HG03060 (cell line): Measurements from ENCODE around the gene PCK1.

Experiments
- ATAC-seq: cut with Tn5 transposase; IDR thresholded peaks from one replicate; pipeline ENCODE4 v1.9.1; 2021; ENCODE audit warnings: low read depth, moderate number of reproducible peaks; ENCODE audit not compliant: unreplicated experiment

Gene PCK1

DNA sequence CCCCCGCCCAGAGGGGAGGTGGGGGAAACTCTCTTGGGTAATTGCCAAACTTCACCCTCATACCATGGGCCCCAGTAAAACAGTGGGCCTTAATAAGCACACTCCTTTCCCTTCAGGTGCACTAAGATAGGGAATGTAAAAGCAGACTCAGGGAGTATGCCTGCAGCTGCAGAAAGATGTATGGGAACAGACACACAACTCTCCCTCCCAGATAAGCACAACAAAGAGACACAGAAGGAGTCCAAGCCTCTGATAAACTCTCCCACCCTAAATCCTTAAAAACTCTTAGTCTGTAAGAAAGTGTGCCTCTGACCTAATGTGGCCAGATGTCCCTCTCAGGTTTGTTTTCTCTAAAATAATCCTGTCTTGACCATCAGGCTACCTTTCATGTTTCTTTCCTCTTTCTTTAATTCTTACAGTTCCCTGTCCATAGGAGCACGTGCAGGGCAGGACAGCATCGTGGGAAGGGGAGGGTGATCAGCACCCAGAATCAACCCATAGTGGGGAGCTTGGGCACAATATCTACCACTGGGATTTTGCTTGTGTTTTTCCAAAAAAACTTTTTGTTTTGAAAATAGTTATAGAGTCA is 24.7 kb upstream of the PCK1 start:
- no peak for ATAC-seq

DNA sequence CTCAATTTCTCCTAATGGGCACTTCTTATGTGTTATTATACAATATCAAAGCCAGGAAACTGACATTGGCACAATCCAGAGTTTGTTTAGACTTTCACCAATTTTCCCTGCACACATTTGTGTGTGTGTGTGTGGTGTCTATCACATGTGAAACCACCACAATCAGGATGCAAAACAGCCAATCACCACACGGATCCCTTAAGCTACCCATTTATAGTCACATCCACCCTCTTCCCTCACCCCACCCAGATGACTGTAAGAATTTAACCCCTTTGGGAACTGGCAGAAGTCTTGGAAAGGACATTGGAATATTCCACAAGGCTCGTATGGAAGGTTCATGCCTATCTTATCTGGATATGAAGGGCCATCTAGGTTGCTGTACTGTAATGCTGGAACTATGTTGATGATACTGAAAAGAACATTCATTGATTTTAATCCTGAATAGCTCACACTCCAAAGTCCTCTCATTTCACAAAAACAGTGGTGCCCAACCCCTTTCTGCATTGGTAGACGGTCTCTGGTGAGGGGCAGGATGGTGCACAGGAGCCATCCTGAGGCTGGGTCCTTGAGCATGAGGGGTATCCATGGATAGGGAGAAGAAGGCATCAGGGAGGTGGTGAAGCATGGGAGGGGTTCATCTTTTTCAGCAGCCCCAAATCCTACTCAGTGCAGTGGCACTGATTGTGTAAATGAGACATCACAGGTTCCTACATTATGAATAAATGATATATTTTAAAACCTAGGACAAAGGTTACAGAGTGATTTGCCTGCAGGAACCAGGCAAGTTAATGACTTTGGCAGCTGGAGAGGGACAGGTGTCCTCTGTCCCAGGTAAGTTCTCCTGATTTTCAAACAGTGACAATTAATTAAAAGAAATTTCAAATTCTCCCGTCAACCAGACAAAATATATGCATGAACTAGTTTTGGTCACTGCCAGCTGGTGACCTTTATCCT is 23.9 kb upstream of the PCK1 start:
- no peak for ATAC-seq

DNA sequence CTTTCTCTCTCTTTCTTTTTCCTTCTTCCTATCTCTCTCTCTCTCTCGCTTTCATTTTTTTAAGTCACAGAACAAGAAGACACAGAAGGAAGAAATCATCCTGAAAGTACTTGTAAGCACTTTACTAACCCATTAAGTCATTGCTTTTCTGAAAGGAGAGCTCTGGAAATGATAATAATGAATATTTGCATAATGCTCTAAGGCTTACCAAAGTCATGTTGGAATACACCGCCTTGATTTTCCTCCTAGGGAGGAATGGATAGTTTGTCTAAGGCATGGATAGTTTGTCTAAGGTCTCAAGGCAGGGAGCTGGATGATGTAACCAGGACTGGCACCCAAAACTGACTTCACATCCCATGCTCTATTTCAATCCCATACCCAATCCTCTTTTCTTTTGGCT is 23.1 kb upstream of the PCK1 start:
- no peak for ATAC-seq

DNA sequence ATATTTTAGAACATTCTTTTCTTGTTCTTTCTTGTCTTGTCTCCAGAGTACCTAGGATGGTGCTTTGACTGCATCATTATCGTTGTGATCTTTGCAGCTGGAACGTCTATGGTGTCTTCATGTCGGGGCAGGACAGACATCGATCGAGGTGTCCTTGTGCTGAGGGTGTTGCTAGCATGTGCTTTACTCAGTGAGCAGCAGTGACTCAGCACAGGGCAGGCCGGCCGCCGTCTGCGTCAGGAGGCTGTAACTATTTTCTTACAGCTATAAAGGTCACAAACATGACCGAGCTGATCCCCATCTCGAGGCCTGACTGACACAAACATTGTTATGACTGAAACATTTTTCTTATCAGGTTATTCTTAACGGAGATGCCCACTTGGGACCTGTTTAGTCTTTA is 21.0 kb upstream of the PCK1 start:
- no peak for ATAC-seq

DNA sequence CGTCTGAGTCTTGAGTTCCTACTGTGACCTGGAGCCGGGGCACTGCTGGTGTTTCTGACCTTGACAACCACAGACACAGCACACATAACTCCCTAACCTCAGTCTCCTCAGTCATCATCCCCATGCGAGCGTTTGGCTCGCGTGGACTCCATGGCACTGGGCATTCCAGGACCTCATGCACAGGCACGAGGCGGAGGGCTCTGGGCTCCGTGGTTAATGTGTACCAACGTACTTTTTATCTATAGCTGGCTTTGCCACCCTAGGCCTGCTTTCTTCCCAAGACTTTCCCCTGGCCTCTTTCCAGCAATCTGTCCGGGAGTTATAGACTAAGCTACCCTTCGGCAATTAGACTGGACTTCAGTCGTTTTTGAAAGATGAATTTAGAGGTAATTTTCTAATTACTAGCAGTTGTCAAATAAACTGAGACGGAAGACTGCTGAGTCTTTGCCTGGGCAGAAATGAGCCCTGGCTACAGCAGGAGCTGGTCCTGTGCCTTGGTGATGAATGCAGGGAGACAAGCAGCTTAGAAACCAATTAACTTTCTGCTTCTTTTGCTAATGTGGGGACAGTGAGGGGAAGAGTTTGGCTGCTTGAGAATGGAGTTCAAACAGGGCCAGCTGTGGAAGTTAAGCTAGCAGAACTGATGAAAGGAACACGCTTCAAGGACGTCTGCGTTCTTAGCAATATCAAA is 19.9 kb upstream of the PCK1 start:
- ATAC-seq, result no peak

DNA sequence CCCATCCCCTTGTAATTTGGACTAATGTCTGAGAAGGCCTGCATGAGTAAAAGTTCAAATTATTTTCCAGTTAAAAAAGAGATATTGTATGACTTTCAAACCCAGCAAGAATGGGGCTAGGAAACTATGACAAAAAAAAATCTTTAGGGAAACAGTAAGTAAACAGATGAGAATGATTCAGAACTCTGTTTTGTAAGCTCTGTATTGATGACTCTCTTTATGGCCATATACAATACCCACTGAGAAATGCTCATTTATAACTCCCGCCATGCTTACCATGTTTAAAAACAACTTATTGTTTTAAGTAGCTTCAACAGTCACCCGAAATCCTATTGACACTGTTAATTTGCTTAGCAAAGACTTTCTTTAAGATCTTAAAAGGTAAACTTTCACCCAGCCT is 17.2 kb upstream of the PCK1 start:
- ATAC-seq, result no peak

DNA sequence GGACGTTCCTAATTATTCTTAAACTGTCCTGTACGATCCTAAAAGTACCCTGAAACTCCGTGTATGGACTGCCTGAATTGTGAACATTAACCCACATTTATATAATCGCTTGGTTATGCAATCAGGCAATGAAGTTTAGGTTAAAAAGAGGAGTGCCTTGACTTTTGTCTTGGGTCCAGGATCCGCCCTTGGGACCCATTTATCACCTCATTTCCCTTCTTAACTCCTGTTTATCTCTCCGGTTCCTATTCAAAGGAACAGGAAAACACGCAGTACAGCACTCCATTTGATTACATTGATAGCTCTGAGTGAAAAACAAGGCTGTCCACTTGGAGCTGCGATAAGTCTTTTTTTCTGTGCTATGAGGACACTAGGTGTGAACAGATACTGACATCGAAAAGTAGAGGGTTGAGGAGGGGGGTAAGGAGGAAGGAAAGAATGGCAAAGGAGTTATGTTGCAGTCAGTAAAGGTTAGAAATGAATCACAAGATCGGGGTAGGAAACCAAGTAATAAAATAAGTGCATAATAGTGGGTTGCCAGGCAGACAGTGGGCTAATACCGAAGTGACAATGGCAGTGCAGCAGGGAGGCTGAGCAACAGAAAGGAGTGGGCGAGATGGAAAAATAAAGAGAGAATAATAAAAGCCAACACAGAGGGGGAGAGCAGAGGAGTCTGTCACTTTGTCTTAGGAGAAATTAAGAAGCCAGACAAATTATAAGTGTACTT is 15.9 kb upstream of the PCK1 start:
- no peak for ATAC-seq

DNA sequence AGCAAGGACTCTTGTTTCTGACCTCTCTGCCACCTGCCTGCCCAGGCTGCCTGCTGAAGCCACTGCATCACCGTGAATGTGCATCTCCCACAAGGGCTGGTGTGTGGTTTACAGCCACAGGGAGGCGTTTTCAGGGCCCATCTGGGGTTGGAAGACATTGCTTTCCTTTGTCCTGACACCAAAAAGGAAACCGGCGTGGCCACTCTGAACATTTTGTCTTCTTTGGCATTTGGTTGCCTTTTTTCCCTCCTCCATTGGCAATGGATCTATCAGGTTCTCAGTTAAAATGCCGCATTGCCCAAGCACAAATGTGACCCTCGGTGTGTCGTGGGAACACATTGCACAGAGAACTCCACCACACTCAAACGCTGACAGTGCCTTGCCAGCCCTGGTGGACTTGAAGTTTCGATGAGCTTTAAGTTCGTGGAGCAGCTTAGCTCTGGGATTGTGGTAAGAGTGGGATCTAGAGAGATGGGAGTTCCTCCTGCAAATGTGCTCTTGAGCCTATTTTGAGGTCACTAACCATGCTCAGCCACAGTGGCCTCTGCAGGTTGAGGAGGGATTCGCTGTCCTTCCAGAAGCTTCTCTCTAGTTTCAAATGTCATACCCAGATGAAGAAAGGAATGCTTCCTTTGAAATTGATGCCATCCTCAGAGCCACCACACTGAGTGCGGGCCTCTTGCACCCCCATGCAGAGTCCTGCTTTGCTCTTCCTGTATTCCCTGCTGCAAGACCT is 14.8 kb upstream of the PCK1 start:
- ATAC-seq, result no peak

DNA sequence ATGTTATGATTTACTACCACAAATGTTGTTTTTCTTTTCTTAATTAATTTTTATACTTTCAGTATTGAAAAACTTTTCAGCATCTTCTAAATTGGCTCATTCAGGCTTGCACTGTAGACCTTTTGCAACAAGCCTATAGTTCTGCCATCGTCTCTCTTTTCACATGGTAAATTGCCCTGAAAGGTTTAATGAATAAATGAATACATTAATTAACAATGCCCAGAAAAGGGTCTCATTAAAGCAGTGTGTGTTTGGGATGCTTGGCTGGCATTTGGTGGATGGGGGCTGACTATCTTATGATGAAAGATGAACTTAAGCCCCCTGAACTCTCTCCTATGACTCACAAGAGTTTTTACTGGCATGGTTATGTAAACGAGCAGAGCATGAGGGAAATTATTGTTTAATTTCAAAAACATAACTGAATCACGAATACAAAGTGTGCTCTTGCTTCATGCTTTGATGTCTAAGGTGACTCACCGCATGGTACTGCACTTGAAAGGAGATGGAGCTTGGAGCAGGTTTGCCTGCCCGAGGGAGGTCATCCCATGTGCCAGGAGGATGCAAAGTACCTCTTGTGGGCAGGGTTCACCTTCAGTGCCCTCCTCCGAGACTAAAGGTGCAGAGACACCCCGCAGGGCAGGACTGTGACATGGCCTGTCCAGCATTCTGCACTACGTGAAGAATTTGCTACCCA is 13.8 kb upstream of the PCK1 start:
- ATAC-seq, result no peak

DNA sequence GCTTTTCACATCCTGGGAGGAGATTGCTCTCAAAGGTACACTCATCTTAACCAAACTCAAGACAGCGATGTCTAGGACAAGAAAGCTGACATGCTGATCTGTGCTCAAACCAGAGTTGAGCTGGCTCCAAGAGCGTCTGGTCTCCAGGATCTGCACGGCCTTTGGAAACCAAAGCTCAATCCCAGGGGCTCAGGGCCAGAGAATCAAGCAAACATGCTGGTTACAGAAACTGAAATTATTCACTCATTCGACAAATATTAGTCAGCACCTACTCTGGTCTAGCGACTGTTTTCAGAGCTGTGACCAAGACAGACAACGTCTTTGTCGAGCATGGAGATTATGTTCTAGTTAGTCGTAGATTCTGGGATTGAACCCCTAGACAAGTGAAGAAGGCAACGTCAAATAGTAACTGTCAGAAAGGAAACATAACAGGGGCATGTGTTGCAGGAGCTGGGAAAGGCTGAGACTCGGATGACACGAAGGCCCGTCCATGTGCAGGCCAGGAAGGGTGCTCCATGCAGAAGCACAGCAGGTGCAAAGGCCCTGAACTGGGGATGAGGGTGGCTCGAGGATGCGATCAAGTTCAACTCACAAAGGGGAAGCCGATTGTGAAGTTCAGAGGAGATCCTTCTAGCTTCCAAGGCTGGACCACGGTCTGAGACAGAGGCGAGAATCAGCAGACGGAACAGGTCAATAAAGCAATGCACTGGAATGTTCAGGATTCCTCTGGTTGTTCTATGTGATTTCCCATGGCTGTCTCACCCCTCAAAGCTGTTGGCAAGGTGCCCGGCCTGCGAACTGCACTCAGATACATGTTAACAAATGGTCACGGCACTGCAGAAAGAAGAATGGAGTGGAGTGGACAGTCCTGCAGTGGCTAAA is 12.5 kb upstream of the PCK1 start:
- no peak for ATAC-seq

DNA sequence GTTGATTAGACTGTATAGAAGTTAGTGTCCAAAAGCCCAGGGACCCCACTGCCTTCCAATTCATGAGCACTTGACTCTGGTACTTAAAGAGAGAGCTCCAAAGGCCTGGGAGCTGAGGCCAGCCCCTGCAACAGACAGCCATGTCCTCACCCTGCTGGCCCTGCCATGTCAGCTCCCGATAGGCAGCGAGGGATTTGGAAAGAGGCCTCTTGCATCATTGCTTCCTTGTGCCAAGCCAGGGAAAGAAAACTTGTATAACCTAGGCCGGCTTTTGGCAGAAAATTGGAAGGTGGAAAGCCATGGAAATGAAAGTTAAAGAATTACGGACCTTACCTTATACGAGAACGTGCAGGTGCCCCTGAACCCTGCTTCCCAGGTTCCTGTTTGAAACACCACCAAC is 8.4 kb upstream of the PCK1 start:
- no peak for ATAC-seq

DNA sequence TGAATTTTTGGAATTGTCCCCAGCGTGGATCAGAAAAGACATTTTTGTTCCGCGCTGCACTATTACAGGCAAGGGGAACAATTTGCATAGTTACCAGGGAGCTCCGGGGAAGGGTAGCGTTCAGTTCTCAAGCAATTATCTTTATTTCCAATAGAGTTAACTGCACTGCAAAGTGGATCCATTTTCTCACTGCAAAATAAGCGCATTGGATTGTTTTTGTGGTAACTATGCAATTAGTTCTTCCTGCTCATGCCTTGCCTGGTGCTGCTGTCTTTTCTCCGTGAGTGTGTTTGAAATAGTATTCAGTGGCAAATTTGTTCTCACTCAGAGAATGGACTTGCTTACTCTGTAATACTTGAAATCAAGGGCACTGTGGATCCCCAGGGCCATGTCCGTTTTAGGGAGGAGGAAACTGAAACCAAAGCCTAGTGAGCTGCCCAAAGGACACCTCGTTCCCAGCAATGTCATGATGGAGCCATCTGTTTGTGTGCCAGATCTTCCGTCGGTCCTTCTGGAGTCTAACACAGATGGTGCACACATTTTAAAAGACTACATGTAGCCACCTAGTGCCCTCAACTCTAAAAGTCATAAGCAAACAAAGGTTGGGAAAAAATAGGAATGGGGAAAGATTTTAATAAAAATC is 7.4 kb upstream of the PCK1 start:
- ATAC-seq, result no peak

DNA sequence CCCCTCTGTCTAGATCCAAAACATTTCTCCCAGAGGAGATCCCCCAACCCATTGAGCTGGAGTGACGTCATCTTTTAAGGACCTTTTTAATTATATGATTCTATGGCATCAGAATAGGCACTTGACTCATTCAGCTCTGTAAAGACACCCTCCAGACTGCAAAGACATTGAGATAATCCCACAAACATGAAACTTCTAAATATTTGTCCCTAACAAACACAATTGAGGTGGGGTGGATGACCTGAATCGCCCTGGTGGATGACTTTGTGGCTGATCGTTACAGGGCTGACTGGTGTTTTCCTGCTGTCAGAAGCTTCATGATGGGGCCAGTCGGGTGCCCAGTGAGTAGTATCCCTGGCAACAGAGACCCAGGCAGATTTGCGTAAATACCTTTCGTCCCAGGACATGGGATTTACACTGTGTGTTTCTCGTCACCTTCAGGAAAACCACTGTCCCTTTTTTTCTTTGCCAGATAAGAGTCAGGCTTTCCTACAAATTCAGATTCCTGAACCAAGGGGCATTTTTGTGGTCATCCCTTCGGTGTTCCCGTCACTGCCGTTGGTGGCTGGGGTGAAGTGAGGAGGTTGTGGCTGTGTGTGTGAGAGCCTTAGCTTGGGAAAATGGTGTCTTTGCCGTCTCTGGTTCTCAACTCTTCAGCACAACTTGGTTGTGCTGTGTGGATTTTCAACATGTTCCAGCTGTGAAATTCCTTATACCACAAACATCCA is 5.3 kb upstream of the PCK1 start:
- ATAC-seq, result no peak

DNA sequence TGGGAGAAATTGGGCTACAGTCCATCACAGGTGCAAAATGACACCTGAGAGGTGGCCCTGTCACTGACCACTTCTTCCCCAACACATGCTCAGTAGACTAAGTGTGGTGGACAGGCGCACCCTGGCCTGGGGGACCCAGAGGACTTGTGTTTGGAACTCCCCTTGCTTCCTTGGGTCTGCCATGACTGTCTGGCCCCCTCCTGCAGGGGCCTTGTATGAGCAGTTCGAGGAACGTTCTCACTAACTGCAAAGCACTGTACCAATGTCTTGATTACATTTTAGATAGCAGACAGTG is 4.0 kb upstream of the PCK1 start:
- no peak for ATAC-seq

DNA sequence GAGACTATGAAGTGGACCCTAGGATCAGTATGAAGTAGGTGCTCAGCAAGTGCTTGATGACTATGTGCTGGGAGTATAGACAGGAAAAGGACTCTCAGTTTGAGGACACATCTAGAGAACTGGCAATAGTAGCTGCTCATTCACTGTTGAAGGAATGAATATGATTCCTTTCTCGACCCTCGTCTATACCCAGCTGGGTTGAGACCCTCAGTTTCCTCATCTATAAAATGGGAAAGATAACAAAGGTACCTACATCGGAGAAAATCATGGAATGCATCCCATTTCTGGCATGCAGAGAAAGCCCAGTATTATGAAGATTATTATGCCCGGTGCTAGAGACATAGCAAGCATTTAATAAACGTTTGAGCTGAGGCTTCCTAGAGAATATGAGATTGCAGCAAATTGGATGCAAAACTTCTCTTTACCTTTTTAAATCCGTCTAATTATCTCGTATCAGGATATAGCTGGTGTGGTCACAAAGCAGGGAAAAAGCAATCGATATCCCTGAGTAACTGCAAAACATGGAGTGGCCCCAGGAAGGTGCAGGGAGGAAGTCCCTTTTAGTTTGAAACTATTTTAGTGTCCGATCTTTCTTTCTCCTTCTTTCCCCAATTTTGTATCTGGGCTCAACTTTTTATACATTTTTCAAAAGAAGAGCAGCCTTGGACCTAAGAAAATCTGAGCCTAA is 2.8 kb upstream of the PCK1 start:
- no peak for ATAC-seq

DNA sequence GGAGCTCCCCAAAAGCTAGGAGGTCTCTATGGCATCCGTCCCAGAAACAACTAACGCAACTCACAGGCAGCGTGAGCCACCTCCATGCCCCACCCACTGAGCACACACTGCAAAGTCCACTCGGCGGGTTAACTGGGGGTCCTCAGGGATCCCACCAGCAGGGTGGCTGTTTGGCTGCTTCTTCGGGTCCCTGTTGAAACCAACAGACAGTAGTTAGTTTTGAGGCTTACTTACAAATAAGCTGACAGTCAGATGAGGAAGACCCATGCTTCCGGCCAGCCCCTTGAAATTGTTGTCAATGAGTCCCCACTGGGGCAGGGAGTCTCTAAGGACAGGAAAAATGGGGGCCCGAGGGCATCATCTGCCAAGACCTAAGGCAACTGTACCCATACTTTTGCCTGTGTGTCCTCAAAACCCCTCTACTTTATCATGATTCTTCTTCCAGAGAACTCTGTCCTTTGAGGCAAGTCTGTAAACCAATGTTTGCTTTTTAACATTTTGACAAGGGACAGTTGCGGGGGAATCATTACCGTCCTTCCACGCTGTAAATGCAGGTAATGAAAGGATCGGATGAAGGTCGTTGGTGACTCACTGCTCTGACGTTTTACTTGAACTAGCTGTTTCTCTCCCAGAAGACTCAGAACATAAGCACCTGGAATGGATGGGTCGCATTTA is 2.2 kb upstream of the PCK1 start:
- no peak for ATAC-seq

DNA sequence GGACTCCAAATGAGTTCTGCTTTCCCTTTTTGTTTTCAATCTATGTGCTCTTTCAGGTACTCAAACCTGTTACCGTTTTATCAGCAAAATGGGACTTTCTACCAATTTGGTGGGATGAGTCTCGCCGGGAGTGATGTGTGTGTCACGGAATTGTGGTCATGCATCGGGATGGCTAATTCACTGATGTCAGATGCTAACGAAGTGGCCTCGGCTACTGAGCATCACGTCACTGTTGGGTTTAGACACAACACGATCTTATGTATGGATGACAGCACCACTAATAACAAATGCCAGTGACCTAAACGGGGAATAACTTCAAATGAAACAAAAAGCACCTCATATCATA is 1.6 kb upstream of the PCK1 start:
- no peak for ATAC-seq
